Activated T-cell treated with anti-CD3 and anti-CD28 coated beads, Interleukin-2, amount 50 U/mL, for 24 hours (primary cell): Measurements from ENCODE around the gene BTBD7.
"Not testable (repeated sequence)": the region's sequence is repeated elsewhere in the genome, so short reads cannot be mapped to it uniquely, and the experiment has no call there.

Experiments
- DNase-seq: peaks from one replicate; pipeline ENCODE4 v3.0.0-alpha.2; 2020
- H3K27ac Mint-ChIP-seq: 2 replicates; pipeline ENCODE4 v1.8.0; 2020; ENCODE audit warnings: mild to moderate bottlenecking, mixed read lengths
- H3K27me3 Mint-ChIP-seq: 2 replicates; pipeline ENCODE4 v1.8.0; 2020; ENCODE audit warnings: mixed read lengths
- H3K36me3 Mint-ChIP-seq: 2 replicates; pipeline ENCODE4 v1.8.0; 2020; ENCODE audit warnings: low read depth, mixed read lengths
- H3K4me1 Mint-ChIP-seq: 2 replicates; pipeline ENCODE4 v1.8.0; 2020; ENCODE audit warnings: low read depth, mixed read lengths
- H3K4me3 Mint-ChIP-seq: 2 replicates; pipeline ENCODE4 v1.8.0; 2020; ENCODE audit warnings: mild to moderate bottlenecking, moderate library complexity, mixed read lengths
- H3K9me3 Mint-ChIP-seq: 2 replicates; pipeline ENCODE4 v1.8.0; 2020; ENCODE audit warnings: mixed read lengths

The BTBD7 gene

GRCh38 chr14:93268406-93268805 lies 64.4 kb downstream of the BTBD7 start:
- H3K27ac Mint-ChIP-seq, result no peak overlapping the region
- no peak for DNase-seq

DNA sequence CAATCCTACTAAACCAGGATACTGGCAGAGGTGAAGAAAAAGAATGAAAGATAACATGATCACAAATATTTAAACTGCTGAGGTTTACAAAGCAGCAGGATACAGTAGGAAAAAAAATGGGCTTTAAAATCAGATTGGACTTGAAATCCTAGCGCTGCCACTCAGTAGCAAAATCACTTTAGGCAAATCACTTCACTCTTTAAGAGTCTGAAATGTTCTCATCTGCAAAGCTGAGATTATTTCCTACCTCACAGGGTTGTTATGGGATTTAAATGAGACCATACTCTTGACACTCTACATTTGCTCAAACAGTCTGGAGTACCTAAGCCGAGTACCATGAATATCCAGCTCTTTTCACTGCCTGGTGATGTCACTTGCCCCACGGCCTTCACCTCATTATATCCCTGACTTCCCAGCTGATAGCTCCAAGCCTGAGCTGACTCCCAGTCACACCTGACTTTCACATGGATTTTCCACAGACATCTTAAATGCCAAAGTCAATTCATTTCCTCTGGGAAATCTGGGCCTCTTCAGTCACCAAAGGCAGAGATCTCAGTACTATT lies 65.6 kb downstream of the BTBD7 start:
- Mint-ChIP-seq H3K27me3 (no peaks in the 10 kb centered on the region), H3K9me3 (no peaks in the 10 kb centered on the region), H3K4me3 (no peak overlapping the region), H3K4me1 (peaks cover 22% of the 10 kb centered on the region), H3K36me3 (peaks cover 22% of the 10 kb centered on the region), H3K27ac (no peak overlapping the region)
- DNase-seq, result no peak

More at GRCh38 chr14:93268406-93268805, 64.4 kb downstream of the BTBD7 start:
- peaks cover 15% of the 10 kb centered on the region for H3K36me3 Mint-ChIP-seq
- no peak overlapping the region for H3K4me3 Mint-ChIP-seq
- H3K4me1 Mint-ChIP-seq, result peaks cover 18% of the 10 kb centered on the region
- H3K27me3 Mint-ChIP-seq, result no peaks in the 10 kb centered on the region
- H3K9me3 Mint-ChIP-seq, result no peaks in the 10 kb centered on the region

DNA sequence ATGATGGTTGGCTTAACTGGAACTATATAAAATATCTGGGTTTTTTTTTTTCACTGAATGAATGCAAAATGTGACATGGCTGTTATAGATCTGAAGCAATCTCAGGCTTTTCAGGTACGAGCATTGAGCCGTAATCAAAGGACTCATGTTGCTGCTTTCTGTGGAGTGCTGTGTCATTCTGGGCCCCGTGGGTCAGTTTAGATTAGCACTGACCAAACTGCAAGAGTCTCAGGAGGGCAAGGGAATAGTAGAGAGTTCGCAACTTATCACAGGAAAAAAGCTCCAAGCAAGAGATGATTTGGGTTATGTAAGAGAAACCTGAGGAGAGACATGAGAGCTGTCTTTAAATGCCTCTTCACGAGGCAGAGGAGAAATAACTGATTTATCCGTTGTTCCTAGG lies 66.7 kb downstream of the BTBD7 start:
- Mint-ChIP-seq H3K27me3 (no peaks in the 10 kb centered on the region), H3K4me3 (no peak overlapping the region), H3K27ac (no peak overlapping the region), H3K9me3 (no peaks in the 10 kb centered on the region), H3K36me3 (peaks cover 30% of the 10 kb centered on the region), H3K4me1 (peaks cover 19% of the 10 kb centered on the region)
- no peak for DNase-seq

- H3K9me3 Mint-ChIP-seq, result no peaks in the 10 kb centered on the region
- peaks cover 11% of the 10 kb centered on the region for H3K4me1 Mint-ChIP-seq
Observed at GRCh38 chr14:93263416-93263815, 69.4 kb downstream of the BTBD7 start.

DNA sequence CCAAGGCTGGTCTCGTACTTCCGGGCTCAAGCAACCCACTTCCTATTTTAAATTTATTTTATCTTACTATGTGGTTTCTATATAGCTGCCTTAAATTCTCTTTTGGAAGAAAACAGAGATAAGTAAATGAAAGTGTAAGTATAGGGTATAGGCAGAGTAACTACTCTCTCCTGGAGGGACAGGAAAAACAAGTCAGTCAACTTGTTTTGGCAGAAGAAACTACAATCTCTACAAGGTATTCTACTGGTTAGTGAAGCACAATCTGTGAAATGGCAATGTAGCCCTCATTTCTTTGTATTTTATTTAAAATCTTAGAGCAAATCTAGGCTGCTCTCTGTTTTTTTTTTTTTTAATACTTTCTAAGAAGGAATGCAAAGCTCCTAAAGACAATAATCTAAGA lies 70.4 kb downstream of the BTBD7 start:
- H3K36me3 Mint-ChIP-seq, result peaks cover 55% of the 10 kb centered on the region
- no peak overlapping the region for H3K27ac Mint-ChIP-seq
- H3K4me3 Mint-ChIP-seq, result no peak overlapping the region

More at GRCh38 chr14:93263416-93263815, 69.4 kb downstream of the BTBD7 start:
- peaks cover 48% of the 10 kb centered on the region for H3K36me3 Mint-ChIP-seq
- H3K4me3 Mint-ChIP-seq, result no peak overlapping the region
- H3K27ac Mint-ChIP-seq, result no peak overlapping the region
- no peak for DNase-seq
- no peaks in the 10 kb centered on the region for H3K27me3 Mint-ChIP-seq

DNA sequence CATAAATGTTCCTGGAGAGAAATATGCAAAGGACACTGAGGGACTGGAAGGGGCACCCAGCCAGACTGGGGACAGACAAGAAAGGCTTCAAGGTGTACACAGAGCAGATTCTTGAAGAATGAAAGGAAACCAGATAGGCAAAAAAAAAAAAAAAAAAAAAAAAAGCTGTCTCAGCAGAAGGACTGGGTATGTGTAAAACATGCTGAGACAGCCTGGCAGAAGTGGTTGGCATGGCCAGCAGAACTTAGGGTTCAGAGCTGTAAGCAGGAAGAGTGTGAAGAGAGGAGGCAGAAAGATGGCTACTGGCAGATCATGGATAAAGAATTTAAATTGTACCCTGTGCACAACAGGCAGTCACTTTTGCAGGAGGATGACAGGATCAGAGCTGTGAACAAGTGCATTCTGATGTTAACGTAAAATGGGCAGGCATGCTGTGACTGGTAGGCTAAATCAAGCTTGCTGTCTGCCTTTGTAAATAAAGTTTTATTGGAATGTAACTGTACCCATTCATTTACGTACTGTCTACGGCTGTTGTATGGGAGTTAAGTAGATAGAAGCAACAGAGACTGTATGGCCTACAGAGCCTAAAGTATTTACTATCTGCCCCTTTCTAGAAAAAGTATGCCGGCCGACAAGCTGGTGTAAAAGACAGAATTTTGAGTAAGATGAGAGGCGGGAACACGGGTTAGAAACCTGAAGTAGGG lies 83.6 kb downstream of the BTBD7 start:
- H3K4me3 Mint-ChIP-seq, result no peak overlapping the region
- no peaks in the 10 kb centered on the region for H3K27me3 Mint-ChIP-seq
- no peaks in the 10 kb centered on the region for H3K4me1 Mint-ChIP-seq
- H3K27ac Mint-ChIP-seq, result no peak overlapping the region
- H3K9me3 Mint-ChIP-seq, result no peaks in the 10 kb centered on the region
- no peak for DNase-seq
- peaks cover 75% of the 10 kb centered on the region for H3K36me3 Mint-ChIP-seq

More for the DNA sequence above, 70.4 kb downstream of the BTBD7 start:
- Mint-ChIP-seq H3K27me3 (no peaks in the 10 kb centered on the region), H3K9me3 (no peaks in the 10 kb centered on the region), H3K4me1 (peaks cover 11% of the 10 kb centered on the region)
- DNase-seq, result no peak

- no peak for DNase-seq
- H3K4me3 Mint-ChIP-seq, result no peak overlapping the region
- H3K4me1 Mint-ChIP-seq, result no peaks in the 10 kb centered on the region
- H3K27ac Mint-ChIP-seq, result no peak overlapping the region
- H3K9me3 Mint-ChIP-seq, result no peaks in the 10 kb centered on the region
- peaks cover 85% of the 10 kb centered on the region for H3K36me3 Mint-ChIP-seq
- H3K27me3 Mint-ChIP-seq, result no peaks in the 10 kb centered on the region
Observed at GRCh38 chr14:93246534-93246933, 86.3 kb downstream of the BTBD7 start.

DNA sequence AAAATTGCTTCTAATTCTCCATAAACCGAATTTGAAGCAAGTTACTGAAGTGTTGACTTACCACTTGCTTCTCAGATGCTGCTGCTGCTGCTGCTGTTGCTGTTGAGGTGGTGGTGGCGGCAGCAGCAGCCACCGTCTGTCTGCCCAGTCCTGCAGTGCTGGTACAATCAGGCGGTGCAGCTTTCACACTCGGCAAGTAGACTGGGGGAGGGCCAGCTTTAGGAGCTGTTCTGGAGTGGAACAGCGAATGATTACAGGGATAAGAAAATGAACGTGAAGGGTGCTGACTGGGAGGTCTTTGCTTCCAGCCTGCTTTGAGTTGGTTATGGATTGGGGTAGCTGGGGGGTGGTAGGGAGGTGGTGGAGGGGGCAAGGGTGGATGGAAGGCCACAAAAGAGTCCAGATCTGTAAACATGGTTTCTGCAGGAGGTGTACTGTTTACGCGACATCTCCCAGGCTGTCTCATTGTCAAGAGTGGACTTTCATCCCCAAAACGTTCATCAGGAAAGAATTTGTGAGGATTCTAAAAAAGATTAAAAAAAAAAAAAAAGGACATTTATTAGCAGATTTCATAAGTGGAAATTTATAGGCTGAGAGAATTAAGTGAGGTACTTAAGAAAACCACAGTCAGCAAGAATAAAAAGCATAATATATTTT lies 86.9 kb downstream of the BTBD7 start:
- no peak for DNase-seq
- H3K27me3 Mint-ChIP-seq, result no peaks in the 10 kb centered on the region
- no peak overlapping the region for H3K27ac Mint-ChIP-seq
- H3K4me3 Mint-ChIP-seq, result no peak overlapping the region
- no peaks in the 10 kb centered on the region for H3K4me1 Mint-ChIP-seq
- H3K9me3 Mint-ChIP-seq, result no peaks in the 10 kb centered on the region
- H3K36me3 Mint-ChIP-seq, result peaks cover 82% of the 10 kb centered on the region

- Mint-ChIP-seq H3K36me3 (peaks cover 54% of the 10 kb centered on the region), H3K9me3 (no peaks in the 10 kb centered on the region), H3K4me1 (peaks cover 18% of the 10 kb centered on the region), H3K27ac (no peak overlapping the region), H3K27me3 (no peaks in the 10 kb centered on the region), H3K4me3 (no peak overlapping the region)
- DNase-seq, result no peak
Observed at GRCh38 chr14:93240678-93241000, 92.2 kb downstream of the BTBD7 start.

DNA sequence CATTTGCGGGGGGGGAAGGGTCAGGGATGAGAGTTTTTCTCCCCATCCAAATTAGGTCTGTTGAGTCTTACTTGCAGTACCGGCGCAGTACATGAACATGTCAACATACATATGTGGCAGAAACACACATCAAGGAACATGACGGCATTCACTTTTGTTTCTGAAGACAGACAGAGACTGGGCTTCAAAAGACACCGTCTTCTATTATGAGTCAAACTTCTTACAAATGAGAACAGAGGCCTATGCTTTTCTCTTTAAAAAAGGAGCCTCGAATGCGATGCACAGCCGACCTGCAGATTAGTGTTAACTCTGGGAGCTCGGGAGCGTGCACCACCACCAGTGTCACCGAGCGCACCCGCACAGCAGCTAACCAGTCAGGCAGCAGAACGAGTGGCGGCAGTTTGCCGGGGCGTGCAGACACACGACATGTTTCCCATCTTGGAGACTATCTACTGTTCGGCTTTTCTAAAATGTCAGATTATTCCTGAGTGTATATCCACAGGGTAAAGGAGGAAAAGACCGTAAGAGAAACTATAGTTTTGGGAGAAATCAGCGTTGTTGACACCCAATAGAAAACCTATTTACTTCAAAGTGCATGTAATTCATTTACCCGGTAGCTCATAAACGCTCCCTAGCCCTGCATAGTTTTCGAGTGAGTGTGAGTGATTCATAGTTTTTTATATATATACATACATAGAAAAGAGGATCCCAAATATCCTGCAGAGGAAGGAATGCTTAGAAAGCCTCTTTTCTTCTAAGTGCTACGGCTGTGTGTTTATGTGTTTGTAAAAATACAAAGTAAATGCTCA lies 92.8 kb downstream of the BTBD7 start:
- Mint-ChIP-seq H3K4me1 (peaks cover 18% of the 10 kb centered on the region), H3K4me3 (no peak overlapping the region), H3K27ac (no peak overlapping the region), H3K36me3 (peaks cover 48% of the 10 kb centered on the region), H3K9me3 (no peaks in the 10 kb centered on the region), H3K27me3 (no peaks in the 10 kb centered on the region)
- no peak for DNase-seq

DNA sequence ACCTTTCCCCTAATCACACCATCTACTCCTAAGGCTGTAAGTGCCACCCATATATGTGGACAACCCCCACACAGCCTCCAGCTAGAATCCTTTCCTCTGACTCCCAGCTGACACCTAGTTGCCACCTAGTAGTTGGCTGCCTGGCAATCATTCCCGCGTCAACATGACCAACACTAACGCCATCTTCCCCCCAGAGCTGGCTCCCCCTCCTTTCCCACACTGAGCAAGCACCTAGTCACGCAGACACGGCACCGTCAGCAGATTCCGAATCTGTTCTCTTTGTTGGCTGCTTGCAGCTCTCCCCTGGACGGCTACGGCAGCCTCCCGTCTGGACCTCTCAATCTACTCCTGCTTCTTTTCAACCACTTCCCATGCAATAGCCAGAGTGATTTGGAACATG lies 98.0 kb downstream of the BTBD7 start:
- DNase-seq, result no peak
- H3K27ac Mint-ChIP-seq, result no peak overlapping the region
- peaks cover 33% of the 10 kb centered on the region for H3K4me1 Mint-ChIP-seq

DNA sequence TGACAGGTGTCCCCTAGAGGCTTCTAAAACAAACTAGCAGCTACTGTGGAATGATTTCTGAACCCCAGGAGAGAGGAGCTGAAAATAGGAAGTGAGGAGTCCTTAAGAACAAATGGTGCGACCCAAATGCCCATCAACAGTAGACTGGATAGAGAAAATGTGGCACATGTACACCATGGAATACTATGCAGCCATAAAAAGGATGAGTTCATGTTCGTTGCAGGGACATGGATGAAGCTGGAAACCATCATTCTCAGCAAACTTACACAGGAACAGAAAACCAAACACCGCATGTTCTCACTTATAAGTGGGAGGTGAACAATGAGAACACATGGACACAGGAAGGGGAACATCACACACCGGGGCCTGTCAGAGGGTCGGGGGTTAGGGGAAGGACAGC lies 99.8 kb downstream of the BTBD7 start:
- Mint-ChIP-seq H3K27me3 (peaks cover 12% of the 10 kb centered on the region), H3K4me1 (peaks cover 29% of the 10 kb centered on the region), H3K36me3 (peaks cover 15% of the 10 kb centered on the region)
- DNase-seq, H3K27ac Mint-ChIP-seq, H3K9me3 Mint-ChIP-seq, H3K4me3 Mint-ChIP-seq: not testable (repeated sequence)

More for the DNA sequence above, 98.0 kb downstream of the BTBD7 start:
- Mint-ChIP-seq H3K27me3 (peaks cover 12% of the 10 kb centered on the region), H3K9me3 (no peaks in the 10 kb centered on the region), H3K36me3 (peaks cover 5% of the 10 kb centered on the region), H3K4me3 (no peak overlapping the region)

DNA sequence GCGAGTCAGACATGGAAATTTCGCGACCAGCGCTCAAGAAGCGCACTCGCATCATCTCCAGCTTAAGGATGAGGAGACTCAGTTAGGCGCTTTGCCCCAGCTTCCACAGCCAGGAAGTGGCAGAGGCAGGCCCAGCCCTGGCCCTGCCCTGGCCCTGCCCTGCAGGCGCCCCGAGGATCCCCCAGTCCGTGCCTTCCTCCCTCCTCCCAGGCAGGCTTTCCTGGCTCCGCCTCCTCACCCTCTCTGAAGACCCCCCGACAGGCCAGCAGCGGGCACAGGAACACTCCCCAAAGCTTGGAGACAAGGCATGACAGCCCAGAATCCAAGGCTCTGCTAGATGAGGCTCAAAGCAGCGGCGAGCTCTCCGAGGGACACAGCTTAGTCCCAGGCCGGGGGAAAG lies 100.7 kb downstream of the BTBD7 start:
- H3K27ac Mint-ChIP-seq, result peak overlapping the region; percentile 10
- H3K27me3 Mint-ChIP-seq, result peaks cover 12% of the 10 kb centered on the region
- H3K9me3 Mint-ChIP-seq, result no peaks in the 10 kb centered on the region
- DNase-seq, result no peak
- H3K36me3 Mint-ChIP-seq, result peaks cover 24% of the 10 kb centered on the region
- H3K4me3 Mint-ChIP-seq, result no peak overlapping the region
- peaks cover 23% of the 10 kb centered on the region for H3K4me1 Mint-ChIP-seq

DNA sequence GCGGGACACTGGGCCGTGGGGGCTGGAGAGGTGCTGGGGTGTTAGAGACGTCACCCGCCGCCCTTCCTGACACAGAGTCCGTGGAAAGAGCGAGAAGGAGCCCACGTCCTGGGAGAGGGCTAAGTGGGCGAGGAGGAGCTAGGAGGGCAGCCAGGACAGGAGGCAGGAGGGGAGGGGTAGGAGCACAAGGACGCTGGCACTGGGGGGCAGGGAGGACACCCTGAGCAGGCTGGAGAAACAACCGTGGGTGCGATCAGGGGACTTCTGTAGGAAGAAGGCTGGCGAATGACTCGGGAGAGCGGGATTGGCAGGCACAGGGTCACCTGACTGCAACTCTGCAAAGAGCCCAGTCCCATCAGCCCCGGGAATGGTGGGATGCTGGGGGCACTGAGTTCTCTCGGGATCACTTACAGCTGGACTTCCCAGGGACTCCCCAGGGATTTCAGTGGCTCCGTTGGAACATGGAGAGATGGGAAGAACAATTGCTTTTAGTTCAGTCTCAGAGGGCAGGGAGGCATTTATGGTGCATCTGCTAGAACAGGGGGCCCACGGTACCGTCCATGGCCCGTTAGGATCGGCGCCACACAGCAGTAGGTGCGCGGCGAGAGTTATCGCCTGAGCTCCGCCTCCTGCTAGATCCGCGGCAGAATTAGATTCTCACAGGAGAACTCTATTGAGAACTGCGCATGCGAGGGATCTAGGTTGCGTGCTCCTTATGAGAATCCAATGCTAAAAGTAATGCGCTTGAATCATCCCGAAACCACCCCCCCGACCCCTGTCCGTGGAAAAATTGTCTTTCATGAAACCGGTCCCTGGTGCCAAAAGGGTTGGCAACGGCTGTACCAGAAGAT lies 101.5 kb downstream of the BTBD7 start:
- H3K9me3 Mint-ChIP-seq, result no peaks in the 10 kb centered on the region
- peaks cover 12% of the 10 kb centered on the region for H3K27me3 Mint-ChIP-seq
- H3K36me3 Mint-ChIP-seq, result peaks cover 30% of the 10 kb centered on the region
- peaks cover 19% of the 10 kb centered on the region for H3K4me1 Mint-ChIP-seq
- DNase-seq, result no peak
- peak overlapping the region; percentile 27 for H3K27ac Mint-ChIP-seq
- H3K4me3 Mint-ChIP-seq, result peak overlapping the region; percentile 71
